HG02981 (cell line): Measurements from ENCODE around the gene ENHO.

Source experiments
- ATAC-seq: cut with Tn5 transposase; IDR thresholded peaks from one replicate; pipeline ENCODE4 v1.9.1; 2021; ENCODE audit warnings: mild to moderate bottlenecking, moderate library complexity; ENCODE audit not compliant: unreplicated experiment

ENHO gene

GRCh38 chr9:34555936-34556525, 33.2 kb upstream of the ENHO start:
- no peak for ATAC-seq

- ATAC-seq, result no peak
Measured at GRCh38 chr9:34555500-34555899, 32.7 kb upstream of the ENHO start.

GRCh38 chr9:34555002-34555348, 32.2 kb upstream of the ENHO start:
- no peak for ATAC-seq

- ATAC-seq, result no peak
Measured at GRCh38 chr9:34554211-34555001, 31.6 kb upstream of the ENHO start.

- ATAC-seq, result no peak
Measured at GRCh38 chr9:34553511-34554021, 30.8 kb upstream of the ENHO start.

GRCh38 chr9:34552986-34553385, 30.2 kb upstream of the ENHO start:
- no peak for ATAC-seq

- ATAC-seq, result no peak
Measured at GRCh38 chr9:34552606-34552981, 29.8 kb upstream of the ENHO start.

GRCh38 chr9:34551751-34552605, 29.2 kb upstream of the ENHO start:
- ATAC-seq, result no peak

- no peak for ATAC-seq
Measured at GRCh38 chr9:34550681-34551270, 28.0 kb upstream of the ENHO start.

GRCh38 chr9:34550016-34550680, 27.4 kb upstream of the ENHO start:
- ATAC-seq, result no peak

- ATAC-seq, result no peak
Measured at GRCh38 chr9:34549407-34549732, 26.6 kb upstream of the ENHO start.

GRCh38 chr9:34547960-34548611, 25.3 kb upstream of the ENHO start:
- ATAC-seq, result no peak

GRCh38 chr9:34546834-34547827, 24.3 kb upstream of the ENHO start:
- ATAC-seq, result no peak

GRCh38 chr9:34546102-34546833, 23.5 kb upstream of the ENHO start:
- ATAC-seq, result no peak

GRCh38 chr9:34545497-34545896, 22.7 kb upstream of the ENHO start:
- no peak for ATAC-seq

GRCh38 chr9:34544035-34544434, 21.2 kb upstream of the ENHO start:
- no peak for ATAC-seq

- ATAC-seq, result no peak
Measured at GRCh38 chr9:34541540-34541939, 18.8 kb upstream of the ENHO start.

GRCh38 chr9:34540827-34541226, 18.0 kb upstream of the ENHO start:
- no peak for ATAC-seq

- ATAC-seq, result no peak
Measured at GRCh38 chr9:34536685-34537084, 13.9 kb upstream of the ENHO start.
